Hematopoietic multipotent progenitor cell treated with erythropoietin and hydrocortisone succinate and interleukin-3 and kit ligand, for 17 days (in vitro differentiated cells): ENCODE results near the gene FAP.

ENCODE experiments used
- DNase-seq: peaks from one replicate; pipeline ENCODE4 v3.0.0-alpha.2; 2015; ENCODE audit warnings: low spot score

FAP gene, protein sequence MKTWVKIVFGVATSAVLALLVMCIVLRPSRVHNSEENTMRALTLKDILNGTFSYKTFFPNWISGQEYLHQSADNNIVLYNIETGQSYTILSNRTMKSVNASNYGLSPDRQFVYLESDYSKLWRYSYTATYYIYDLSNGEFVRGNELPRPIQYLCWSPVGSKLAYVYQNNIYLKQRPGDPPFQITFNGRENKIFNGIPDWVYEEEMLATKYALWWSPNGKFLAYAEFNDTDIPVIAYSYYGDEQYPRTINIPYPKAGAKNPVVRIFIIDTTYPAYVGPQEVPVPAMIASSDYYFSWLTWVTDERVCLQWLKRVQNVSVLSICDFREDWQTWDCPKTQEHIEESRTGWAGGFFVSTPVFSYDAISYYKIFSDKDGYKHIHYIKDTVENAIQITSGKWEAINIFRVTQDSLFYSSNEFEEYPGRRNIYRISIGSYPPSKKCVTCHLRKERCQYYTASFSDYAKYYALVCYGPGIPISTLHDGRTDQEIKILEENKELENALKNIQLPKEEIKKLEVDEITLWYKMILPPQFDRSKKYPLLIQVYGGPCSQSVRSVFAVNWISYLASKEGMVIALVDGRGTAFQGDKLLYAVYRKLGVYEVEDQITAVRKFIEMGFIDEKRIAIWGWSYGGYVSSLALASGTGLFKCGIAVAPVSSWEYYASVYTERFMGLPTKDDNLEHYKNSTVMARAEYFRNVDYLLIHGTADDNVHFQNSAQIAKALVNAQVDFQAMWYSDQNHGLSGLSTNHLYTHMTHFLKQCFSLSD

DNA sequence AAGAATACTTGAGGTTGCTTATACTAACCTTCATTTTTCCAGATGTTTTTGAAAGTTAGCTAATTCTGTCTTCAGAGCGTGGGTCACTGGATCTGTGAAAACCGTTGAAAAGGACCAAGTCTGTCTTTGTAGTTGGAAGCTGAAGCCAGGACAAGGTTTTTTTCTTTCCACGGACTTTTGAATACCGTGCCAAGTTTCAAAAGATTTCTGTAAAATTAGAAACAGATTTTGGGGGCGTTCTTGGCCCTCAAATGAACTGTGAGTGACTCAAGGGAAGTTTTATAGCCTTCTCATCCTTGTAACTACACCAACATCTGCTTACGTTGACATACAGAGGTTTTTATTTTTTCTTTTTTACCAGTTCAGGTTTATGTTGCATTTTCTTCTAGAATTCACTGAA lies at the start of gene FAP:
TSS of gene FAP (minus strand) at position 152 of the 400 bp plus-strand sequence. CDS start at position 34, 118 bp downstream.
- DNase-seq, result no peak

DNA sequence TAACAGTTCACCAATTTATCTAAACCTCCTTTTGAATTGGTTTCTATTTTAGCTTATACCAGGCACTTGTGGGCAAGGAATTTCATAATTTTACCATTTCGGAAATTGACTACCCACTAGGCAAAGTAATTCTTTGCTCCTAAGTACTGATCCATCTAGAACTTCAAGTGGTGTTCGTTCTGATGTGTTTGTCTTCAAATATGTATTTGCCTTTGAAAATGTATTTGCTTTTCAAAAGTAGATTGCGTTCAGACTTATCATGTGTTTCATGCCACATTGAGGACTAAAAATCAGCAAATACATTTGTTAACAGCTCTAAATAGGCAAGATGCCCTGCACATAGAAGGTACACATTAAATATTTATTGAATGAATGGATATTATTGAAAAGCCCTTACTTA lies 48.5 kb upstream of the FAP start:
- DNase-seq, result no peak

DNA sequence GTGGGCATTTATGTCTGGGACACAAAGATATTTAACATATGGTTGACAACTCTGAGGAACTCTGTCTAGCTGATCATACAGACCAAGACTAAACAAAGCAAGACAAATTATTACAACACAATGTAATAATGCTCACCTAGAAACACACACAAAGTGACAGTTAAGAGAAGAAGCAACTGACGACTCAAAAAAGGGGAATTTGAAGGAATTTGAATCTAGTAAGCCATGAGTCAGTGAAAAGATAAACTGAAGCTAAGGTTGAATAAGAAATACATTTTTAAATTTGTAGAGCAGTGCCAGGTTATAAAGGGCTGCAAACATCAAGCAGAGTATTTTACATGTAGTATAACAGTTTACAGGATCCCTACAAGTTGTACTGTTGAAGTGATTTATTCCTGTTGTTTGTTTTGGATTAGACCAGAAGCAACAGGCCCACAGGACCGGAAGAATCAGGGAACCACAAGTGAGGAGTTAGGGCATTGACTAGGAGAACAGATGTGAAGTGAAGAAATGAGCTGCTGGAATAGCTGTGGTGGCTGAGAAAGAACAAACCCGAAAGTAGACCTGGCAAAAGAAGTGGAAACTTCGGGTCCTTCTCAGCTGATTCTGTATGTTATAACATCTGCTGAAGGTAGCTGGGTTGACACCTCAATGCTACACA lies 39.6 kb upstream of the FAP start:
- DNase-seq, result no peak

DNA sequence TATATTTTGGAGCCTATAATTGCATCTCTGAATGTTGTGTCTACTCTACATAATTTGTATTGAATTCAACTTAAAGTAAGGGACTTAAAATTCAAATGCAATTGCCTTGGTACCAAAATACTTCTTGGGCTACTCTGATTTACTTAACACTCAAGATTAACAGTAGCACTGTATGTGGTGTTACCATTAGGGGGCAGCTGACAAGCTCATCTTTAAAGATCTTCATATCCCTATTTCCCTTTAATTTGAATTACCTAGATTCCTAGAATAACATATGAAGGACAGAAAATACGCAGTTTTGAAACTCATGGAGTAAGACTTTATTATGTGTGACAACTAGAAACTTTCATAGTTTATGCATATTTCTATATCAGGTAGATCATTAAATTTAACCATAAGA lies 37.4 kb upstream of the FAP start:
- DNase-seq, result no peak

DNA sequence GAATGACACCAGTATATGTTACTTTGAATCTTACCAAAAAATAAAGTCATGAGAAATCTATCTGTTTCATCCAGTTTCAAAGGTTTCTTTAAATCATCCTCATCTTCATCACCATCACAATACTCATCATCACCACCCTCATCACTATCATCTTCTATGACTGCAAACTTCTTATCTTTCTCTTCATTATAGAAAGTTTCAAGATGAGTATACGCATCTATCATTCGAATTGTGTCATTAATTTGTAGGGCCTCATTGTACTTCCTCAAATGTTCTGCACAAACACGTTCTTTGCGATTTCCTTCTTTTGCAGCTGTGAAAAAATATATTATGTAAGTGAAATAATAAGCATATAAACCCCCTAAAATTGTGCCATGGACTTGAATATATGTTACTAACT lies 34.1 kb upstream of the FAP start:
- no peak for DNase-seq

DNA sequence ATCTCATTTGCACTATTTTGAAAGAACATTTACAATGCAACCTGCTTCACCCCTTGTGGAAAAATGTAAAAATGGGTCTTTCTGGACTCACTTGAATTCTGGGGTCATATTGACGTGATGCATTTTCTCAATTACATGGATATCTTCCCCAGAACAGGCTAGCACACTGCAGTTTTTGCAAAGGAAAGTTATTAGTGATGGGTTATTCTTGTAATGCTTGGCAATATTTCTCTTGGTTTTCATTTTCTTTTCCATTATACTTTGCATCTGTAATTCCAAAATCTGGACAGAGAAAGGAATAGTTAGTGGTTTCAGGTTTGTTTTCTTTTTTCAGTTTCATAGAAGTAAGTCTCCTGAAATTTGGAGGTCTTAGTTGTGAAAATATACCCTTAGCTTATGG lies 24.8 kb upstream of the FAP start:
- no peak for DNase-seq

DNA sequence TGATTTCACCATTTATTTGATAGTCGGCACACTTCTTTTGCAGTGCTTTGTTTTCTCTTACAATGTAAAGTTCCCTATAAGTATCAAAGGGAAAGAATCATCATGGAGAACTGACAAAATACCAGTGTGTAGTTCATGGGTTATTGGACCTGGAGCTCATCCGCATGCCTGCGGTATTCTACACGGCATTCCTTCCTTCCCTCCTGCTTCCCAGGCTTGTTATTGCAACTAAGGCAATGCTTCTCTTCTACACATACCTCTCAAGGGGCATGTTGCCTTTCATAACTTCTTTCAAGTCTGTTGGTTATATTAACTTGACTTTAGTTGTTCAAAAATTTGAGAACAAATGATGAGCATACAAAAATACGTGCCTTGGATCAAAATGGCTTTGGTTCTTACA lies 24.3 kb upstream of the FAP start:
- DNase-seq, result no peak

DNA sequence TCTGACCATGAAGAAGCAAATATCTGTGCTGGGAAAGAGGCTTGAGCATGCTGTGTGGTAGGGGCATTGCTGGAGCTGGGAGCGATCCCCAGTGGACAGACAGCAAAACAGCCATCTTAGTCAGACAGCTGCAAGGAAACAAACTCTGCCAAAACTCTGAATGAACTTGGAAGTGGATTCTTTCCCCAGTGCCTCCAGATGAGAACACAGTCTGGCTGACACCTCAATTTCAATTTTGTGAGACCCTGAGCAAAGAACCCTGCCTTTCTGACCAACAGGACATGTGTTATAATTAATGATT lies 23.2 kb upstream of the FAP start:
- DNase-seq, result no peak

DNA sequence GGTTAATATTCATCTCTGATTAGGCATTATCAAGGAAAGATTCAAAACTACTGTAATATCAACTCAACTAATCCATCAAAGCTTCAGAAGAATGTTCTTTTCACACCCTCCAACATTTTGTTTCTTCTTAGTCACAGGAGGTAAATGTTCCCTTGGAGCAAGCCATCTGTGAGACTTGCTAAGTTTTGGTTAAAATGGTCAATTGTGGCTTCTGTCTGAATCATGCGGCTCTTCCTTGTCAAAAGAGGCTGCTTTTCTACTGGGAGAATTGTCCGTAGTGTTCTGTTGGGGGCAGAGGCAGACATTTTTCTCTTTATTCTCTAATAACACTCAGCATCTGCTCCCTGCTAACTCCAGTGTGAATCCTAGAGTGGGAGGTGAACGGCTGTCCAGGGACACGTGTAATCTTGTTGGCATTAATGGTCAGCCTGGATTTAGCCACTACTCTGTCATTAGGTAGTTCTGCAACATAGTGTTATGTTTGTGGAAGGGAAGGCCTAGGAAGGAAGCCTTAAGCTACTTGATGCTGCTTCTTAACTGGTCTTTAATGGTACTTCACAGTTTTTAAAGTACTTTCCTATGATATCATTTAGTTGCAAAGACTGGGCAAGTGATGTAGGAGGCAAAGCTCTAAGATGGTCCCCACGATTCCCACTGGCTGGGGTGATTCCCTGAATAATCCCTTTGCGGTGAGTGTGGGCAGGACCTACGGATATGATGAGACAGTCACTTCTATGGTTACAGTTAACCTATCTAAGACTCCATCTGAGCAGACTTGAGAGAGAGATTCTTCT lies 22.6 kb upstream of the FAP start:
- DNase-seq, result no peak

DNA sequence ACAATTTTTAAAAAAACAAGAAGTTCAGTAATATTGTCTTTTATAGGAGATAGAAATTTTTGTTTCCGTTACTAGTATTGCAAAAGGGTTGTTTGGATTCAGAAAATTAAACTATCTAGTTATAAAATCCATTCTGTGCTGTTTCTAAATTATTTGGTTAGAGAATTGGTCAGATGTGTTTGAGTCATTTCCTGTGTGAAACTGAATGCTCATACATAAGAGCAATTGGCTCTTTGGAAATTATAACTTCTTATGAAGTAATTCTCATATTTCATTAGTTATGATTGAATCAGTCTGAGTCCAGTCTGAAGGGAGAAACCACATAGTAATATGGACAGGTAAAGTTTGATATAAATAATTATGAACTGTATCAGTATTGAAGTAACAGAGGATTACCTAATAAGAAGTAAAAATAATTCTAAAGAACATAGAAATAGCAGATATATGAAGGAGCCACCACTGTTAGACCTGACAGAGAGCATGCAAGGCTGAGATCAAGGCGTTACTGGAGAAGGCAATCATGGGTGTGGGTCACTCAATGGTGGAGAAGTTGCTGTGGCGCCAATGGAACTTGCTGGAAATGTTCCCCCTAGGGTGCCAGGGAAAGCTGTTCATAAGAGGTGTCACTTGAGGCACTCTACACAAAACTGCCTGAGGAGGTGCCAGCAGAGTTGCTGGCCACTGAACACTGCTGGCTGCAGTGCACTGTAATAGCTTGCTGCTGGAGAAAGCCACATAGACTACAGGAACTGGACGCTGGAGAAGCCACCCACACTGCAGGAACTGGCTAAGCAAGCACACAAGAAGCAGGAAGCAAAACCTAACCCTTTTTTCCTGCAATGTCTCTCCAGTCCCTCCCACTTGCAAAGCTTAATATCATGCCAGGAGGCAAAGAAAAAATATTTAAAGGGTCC lies 18.0 kb upstream of the FAP start:
- DNase-seq, result no peak

DNA sequence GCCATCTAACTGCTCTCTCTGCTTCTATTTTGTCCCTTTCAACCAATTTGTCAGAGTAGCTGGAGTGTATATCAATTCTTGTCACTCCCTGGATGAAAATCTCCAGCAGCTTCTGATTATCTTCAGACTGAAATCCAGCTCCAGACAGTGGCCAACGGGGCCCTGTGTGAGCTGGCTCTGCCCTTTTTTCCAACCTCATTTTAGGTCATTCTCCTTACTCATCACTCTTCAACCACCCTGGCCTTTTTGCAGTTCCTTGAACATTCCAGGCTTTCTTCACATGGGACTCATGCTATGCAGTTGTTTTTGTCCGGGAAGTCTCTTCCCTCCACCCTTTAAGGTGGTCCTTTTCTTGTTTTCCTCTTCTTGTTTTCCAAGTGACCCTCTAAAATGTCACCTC lies 15.4 kb upstream of the FAP start:
- DNase-seq, result no peak

DNA sequence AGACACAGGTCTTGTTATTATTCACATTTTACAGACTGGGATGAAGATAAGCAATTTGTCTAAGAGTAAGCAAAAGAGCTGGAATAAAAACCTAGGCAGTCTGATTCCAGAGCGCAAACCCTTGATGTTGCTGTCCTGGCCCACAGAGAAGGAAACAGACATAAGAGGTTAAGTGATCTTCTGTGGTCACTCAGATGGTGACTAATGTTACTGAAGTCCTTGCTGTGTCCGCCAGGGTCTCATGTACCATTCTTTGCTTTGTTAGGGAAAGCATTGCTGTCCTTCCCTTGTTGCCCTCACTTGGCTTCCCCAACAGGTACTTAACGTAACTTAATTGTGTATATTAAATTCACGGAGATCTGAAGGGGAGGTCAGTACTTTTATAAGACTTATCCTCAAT lies 14.9 kb upstream of the FAP start:
- no peak for DNase-seq

DNA sequence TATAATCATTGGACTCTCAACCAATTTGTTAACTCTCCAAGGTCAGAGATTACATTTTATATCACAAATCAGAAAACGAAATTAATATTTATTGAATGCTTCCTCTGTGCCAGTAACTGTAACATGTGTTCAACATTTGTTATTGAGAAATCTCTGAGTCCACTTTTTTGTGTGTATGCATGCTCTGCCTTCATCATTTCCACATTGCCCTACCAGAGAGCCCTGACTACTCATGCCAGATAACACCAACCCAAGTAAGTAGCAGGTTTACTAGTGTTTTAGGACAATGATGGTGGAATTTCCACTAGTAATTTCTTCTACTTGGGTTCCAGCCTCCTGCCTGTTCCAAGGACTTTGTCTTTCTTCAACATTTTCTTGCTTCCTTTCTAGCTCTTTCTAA lies 14.2 kb upstream of the FAP start:
- DNase-seq, result no peak

DNA sequence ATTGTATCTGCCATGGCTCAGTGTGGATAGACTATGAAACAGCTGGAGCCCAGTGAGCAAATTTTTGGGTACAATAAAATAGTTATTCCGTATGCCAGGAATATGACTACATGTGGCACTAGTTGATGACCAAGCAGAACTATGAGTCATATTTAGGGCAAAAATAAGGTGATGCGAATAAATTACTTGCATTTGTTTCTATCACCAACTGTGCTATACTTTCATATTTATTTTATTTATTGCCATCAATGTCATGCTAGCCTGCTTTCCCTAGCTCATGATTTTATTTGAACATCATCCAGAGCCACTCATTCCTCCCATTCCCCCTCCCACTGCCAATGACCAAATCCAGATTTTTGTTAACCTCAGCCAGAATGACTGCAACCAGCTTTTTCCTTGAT lies 13.3 kb upstream of the FAP start:
- no peak for DNase-seq

DNA sequence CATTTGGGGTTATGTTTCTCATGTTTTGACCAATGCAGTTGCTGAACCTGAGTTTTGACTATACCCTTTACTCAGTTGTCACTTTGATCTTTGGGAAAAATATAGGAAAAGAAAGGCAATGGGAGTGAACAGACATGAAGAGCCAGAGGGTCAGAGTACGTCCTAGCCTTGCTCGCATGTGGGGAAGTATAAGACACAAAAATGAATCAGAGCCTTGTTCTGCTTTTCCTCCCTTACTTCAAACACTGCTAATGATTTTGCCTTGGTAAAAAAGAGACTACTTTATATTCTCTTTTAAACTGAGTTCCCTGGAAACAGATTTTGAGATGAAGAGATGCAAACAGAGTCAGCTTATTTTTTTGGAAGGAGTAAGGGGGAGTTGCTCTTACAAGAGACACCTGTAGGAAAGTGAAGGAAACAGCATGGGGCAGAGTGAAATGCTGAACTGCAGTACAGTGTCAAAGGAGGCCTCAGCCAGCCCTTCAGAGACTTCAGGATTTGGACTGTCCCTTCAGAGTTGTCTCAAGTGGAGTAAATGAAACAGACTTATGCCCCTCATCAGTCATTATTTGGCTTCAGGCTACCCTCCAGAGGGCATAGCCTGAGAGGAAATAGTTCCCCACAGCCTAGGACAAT lies 11.1 kb upstream of the FAP start:
- no peak for DNase-seq

DNA sequence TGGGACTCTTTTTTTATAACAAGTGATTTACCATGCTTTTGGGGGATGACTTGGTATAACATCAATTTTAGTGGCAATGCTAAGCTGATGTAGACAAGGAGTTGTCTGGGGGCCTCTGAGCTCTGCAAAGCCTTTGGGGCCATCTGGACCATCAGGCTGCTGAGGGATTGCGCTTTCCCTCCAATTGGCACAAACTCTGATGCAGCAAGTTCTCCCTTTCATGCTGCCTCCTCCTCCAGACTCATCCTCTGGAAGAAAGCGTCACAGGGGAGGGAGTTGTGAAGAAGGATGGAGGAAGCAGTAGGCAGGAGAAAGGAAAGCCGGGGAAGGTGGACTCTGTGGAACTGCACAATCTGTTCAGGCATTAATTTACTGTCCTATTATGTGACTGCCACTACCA lies 10.2 kb upstream of the FAP start:
- DNase-seq, result no peak

DNA sequence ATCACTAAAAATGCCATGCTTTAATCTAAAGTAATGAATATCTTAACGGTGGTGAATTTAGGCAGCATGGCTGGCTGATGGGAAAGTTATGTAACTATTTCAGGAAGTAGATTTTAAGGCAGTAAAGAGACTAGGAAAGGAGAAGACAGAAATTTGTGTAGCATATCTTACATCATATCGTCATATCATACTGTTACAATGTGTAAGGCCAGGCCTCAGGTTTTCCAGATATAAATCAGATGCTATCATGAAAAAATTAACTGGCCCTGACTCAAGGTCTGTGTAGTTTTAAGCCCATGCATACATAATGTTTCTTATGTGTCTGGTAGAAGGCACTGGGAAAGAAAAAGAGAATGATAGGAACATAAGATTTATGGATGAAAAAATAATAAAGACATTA lies 8.9 kb upstream of the FAP start:
- no peak for DNase-seq

DNA sequence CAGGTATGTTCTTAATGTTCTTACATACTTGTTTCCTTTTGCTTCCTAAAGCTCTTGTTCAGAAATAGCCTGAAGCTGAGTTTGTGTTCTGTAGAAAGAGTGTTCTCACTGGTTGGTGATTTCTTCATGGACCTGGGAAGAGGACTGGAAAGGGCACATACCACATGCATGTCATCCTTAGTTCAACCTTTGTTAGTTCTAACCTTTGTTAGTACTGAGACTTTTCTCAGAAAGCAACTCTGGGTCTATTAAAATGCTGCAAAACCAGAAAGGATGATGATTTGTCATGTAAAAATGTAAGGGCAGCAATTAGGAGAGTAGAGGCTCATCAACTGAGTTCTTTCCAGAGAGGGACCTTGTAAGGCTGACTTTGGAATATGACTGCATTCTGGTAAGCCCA lies 2.5 kb upstream of the FAP start:
- no peak for DNase-seq

DNA sequence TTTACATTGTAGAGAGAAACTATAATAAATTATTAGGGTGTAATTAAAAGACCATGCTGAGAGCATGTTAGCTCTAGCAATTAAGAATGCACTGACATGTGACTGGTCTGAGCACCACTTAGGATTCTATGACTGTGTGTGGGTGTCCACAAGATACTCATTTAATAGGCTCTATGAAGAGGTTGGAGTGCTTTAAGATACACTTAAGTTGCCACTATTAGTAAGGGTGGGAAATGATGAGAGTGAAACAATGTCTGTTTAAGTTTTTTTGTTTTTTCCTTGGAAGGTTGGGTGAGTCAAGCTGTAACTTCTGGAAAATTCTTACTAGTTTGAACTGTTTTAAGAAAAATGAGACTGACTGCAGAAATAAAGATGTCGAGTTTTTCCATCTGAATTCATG lies 1.8 kb upstream of the FAP start:
- no peak for DNase-seq

DNA sequence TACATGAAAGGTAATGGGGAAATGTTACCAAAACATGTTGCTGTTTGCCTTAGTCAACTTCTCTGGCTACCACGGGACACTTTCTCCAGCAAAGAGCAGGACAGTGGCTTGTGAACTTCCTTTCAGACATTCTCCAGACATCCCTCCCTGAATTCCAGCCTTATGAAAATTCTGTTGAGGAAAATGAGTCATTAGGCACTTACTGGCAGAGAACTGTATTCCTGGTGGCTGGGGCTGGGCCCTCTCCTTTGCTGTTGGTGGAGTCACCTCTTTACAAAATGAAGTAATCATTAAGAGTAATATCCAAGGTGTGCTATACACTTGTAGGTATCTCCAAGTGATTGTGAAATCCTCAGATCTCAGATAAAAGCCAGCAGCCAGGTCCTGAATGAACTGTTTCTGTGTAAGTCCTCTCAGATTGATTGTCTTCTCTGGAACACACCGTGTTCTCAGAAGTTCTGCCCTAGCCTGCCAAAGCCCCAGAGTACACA lies 1.3 kb upstream of the FAP start:
- DNase-seq, result no peak

DNA sequence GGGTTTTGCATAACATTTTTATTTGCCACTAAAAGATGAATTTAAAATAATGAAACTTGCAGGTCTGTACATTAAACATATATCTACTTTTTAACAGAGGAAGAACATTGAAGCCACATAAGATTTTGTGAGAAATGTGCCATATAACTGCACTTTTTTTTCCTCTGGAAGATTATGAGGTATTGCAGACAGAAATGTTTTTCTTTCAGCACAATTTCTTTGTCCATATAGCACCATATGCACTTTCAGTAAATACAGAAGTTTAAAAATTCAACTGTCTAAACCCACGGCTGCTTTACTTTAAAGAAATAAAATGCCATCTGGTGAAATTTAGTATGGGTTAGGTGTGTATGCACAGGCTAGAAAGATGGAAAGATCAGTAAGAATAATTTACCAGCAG lies 470 bp upstream of the FAP start:
- no peak for DNase-seq
